HCT116 (cell line): ENCODE data around the gene KIF25.

ENCODE experiments used
- CEBPB ChIP-seq: IDR thresholded peaks from 2 replicates; pipeline ENCODE4 v1.6.1; 2012; ENCODE audit warnings: low read depth
- CTCF ChIP-seq, 3 experiments: fragments of 200-600 bp in 1 of 3; sonication (generic) in 1 of 3; IDR thresholded peaks in 2 of 3; conservative IDR thresholded peaks in 1 of 3; 2 replicates each; pipeline ENCODE4 v1.5.1; 2012 to 2017; ENCODE audit warnings: low read depth in 2 of 3, low read length in 2 of 3, antibody characterized with exemption in 1 of 3, borderline replicate concordance in 1 of 3, control low read depth in 1 of 3, mild to moderate bottlenecking in 1 of 3, mixed read lengths in 1 of 3, mixed run types in 1 of 3, moderate library complexity in 1 of 3; ENCODE audit not compliant: insufficient read depth in 1 of 3
- EZH2 ChIP-seq: fragments of 200-600 bp; sonication (generic); IDR thresholded peaks from 2 replicates; pipeline ENCODE4 v1.6.1; 2017; ENCODE audit warnings: antibody characterized with exemption, mixed run types
- EZH2phosphoT487 ChIP-seq: fragments of 200-600 bp; IDR thresholded peaks from 2 replicates; pipeline ENCODE4 v1.6.1; 2018; ENCODE audit warnings: antibody characterized with exemption, borderline replicate concordance
- POLR2A ChIP-seq: IDR thresholded peaks from 2 replicates; pipeline ENCODE4 v1.7.0; 2011; ENCODE audit warnings: borderline replicate concordance; ENCODE audit not compliant: insufficient read depth, insufficient read length; ENCODE audit errors: extremely low read depth
- POLR2AphosphoS5 ChIP-seq: IDR thresholded peaks from 2 replicates; pipeline ENCODE4 v1.6.1; 2011; ENCODE audit warnings: mild to moderate bottlenecking, low read depth, low read length, moderate library complexity
- RAD21 ChIP-seq: IDR thresholded peaks from 2 replicates; pipeline ENCODE4 v1.6.1; 2012; ENCODE audit warnings: low read depth, mild to moderate bottlenecking
- REST ChIP-seq: IDR thresholded peaks from 2 replicates; pipeline ENCODE4 v1.6.1; 2012; ENCODE audit warnings: low read depth
- SIN3A ChIP-seq: IDR thresholded peaks from 2 replicates; pipeline ENCODE4 v1.6.1; 2012; ENCODE audit warnings: low read depth
- SRF ChIP-seq: IDR thresholded peaks from 2 replicates; pipeline ENCODE4 v1.6.1; 2012; ENCODE audit warnings: low read depth

- TF ChIP-seq CTCF (IDR thresholded peaks at IDR 0.05 in 2 of 3, conservative IDR thresholded peaks at IDR 0.05 in 1 of 3; ENCODE audit: borderline replicate concordance in 1 of 3, insufficient read depth in 1 of 3, low read depth in 2 of 3, low read length in 2 of 3), result no peak
- TF ChIP-seq SIN3A, result no peak
- TF ChIP-seq EZH2phosphoT487, result no peak
- no peak for TF ChIP-seq EZH2
- TF ChIP-seq CEBPB, result no peak
- TF ChIP-seq RAD21, result no peak
- no peak for TF ChIP-seq REST
- TF ChIP-seq POLR2AphosphoS5, result no peak
- no peak for TF ChIP-seq SRF
- no peak for TF ChIP-seq POLR2A
Observed at GRCh38 chr6:168054765-168055560, 57.5 kb downstream of the KIF25 start.
